ENCODE measurements around the gene MEX3A. TPM values are rescaled to one million over a fixed set of nuclear protein-coding genes. Genes with fewer than 3 reads are reported as not detected.

The MEX3A gene
- total and polyA plus RNA-seq, 10 of the 15 experiments (the other 5 are each of a cell fraction or from before 2014, with no cell fraction given): 0.11 to 5.1 (median 1.7) TPM

DNA sequence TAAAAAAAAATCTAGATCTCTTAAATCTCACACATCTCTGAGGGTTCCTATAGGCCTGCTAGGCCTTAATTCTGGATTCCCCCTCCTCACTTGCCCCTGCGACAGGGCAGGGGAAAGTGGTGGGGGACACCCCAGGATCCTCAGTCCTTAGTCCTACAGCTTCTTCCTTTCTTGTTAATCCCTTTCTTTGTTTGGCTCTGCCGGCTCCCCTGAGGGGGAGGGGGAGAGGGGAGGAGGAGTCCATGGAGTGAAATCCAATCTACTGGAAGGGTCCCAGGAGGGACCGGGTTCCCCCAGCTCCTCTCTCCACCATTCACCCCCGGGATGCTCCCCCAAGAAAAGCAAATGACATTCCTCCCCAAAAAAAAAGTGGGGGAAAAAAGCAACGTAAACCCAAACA, 8.5 kb downstream of the MEX3A start:
- Histone ChIP-seq H3K4me1 (ENCODE audit: control insufficient read depth, insufficient read depth, low read length) (peaks cover 10% of the 10 kb centered on the region), H3K27ac (ENCODE audit: control insufficient read depth, insufficient read depth) (no peak overlapping the region), H3K79me2 (ENCODE audit: control insufficient read depth, insufficient read depth, low read length) (peaks cover 2% of the 10 kb centered on the region; the same call in 1 of the 2 replicates), H3K9ac (ENCODE audit: control insufficient read depth, insufficient read depth, low read length) (no peak overlapping the region), H3K27me3 (replicated peaks in 1 of 2; ENCODE audit: control insufficient read depth in 2 of 2, insufficient read depth in 2 of 2, low read length in 1 of 2) (no peaks in the 10 kb centered on the region), H3K4me3 (no peak overlapping the region), H4K20me1 (ENCODE audit: control insufficient read depth, insufficient read depth) (no peaks in the 10 kb centered on the region), H3K4me2 (ENCODE audit: control insufficient read depth, insufficient read depth) (no peak overlapping the region), H3K36me3 (ENCODE audit: control insufficient read depth in 2 of 2, insufficient read depth in 2 of 2, low read length in 1 of 2) (no peaks in the 10 kb centered on the region), H3K9me3 (replicated peaks; ENCODE audit: control insufficient read depth, insufficient read depth, low read length) (no peaks in the 10 kb centered on the region; the same call in 2 of the 3 replicates), H2AFZ (ENCODE audit: control insufficient read depth, low read depth, low read length) (no peak overlapping the region)
- RAD21 ChIA-PET (ENCODE audit: unreplicated experiment): no interaction called here
- BruUV-seq (replicated peaks): no TSS peak
- intact Hi-C loops (cut with micrococcal nuclease; ENCODE audit: unreplicated experiment) (no loop called here), in situ Hi-C loops (cut with MboI) (no loop called here)
- CTCF ChIA-PET: interaction anchor here (0.5 to 2.4 kb wide), 4 partner anchors 13 to 136 kb away, joined by 3 to 6 read pairs (median 3); no protein-coding TSS in a partner anchor
- no peak for DNase-seq (ENCODE audit: low read depth, low spot score)
- no peak for ATAC-seq
- 74% methylated on average over 5 of the region's 5 CpGs for WGBS (ENCODE audit: insufficient coverage, insufficient replicate concordance, low lambda C conversion rate, missing lambda C conversion rate)
- FAIRE-seq: no peak
- SMC1A ChIA-PET (ENCODE audit: uncharacterized antibody, unreplicated experiment): interaction anchor here (0.6 to 1.5 kb wide), 2 partner anchors 9 to 32 kb away, joined by 3 read pairs; partner anchors contain the start of gene MEX3A
- TF ChIP-seq RUNX3 (IDR thresholded peaks at IDR 0.05; ENCODE audit: low read length): no peak
- TF ChIP-seq, protein P1, sequence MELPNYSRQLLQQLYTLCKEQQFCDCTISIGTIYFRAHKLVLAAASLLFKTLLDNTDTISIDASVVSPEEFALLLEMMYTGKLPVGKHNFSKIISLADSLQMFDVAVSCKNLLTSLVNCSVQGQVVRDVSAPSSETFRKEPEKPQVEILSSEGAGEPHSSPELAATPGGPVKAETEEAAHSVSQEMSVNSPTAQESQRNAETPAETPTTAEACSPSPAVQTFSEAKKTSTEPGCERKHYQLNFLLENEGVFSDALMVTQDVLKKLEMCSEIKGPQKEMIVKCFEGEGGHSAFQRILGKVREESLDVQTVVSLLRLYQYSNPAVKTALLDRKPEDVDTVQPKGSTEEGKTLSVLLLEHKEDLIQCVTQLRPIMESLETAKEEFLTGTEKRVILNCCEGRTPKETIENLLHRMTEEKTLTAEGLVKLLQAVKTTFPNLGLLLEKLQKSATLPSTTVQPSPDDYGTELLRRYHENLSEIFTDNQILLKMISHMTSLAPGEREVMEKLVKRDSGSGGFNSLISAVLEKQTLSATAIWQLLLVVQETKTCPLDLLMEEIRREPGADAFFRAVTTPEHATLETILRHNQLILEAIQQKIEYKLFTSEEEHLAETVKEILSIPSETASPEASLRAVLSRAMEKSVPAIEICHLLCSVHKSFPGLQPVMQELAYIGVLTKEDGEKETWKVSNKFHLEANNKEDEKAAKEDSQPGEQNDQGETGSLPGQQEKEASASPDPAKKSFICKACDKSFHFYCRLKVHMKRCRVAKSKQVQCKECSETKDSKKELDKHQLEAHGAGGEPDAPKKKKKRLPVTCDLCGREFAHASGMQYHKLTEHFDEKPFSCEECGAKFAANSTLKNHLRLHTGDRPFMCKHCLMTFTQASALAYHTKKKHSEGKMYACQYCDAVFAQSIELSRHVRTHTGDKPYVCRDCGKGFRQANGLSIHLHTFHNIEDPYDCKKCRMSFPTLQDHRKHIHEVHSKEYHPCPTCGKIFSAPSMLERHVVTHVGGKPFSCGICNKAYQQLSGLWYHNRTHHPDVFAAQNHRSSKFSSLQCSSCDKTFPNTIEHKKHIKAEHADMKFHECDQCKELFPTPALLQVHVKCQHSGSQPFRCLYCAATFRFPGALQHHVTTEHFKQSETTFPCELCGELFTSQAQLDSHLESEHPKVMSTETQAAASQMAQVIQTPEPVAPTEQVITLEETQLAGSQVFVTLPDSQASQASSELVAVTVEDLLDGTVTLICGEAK (IDR thresholded peaks at IDR 0.05; ENCODE audit: borderline replicate concordance): no peak
- TF ChIP-seq EED (IDR thresholded peaks at IDR 0.05; ENCODE audit: low read depth): no peak
- TF ChIP-seq, protein P2, sequence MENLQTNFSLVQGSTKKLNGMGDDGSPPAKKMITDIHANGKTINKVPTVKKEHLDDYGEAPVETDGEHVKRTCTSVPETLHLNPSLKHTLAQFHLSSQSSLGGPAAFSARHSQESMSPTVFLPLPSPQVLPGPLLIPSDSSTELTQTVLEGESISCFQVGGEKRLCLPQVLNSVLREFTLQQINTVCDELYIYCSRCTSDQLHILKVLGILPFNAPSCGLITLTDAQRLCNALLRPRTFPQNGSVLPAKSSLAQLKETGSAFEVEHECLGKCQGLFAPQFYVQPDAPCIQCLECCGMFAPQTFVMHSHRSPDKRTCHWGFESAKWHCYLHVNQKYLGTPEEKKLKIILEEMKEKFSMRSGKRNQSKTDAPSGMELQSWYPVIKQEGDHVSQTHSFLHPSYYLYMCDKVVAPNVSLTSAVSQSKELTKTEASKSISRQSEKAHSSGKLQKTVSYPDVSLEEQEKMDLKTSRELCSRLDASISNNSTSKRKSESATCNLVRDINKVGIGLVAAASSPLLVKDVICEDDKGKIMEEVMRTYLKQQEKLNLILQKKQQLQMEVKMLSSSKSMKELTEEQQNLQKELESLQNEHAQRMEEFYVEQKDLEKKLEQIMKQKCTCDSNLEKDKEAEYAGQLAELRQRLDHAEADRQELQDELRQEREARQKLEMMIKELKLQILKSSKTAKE (IDR thresholded peaks at IDR 0.05; ENCODE audit: low read depth, poor library complexity, severe bottlenecking): no peak
- TF ChIP-seq WRNIP1 (IDR thresholded peaks at IDR 0.05; ENCODE audit: borderline replicate concordance, low read depth, low read length): no peak
- TF ChIP-seq RAD51 (IDR thresholded peaks at IDR 0.05): no peak
- no peak for TF ChIP-seq HDAC6 (IDR thresholded peaks at IDR 0.05; ENCODE audit: unreplicated experiment)
- TF ChIP-seq, protein P3, sequence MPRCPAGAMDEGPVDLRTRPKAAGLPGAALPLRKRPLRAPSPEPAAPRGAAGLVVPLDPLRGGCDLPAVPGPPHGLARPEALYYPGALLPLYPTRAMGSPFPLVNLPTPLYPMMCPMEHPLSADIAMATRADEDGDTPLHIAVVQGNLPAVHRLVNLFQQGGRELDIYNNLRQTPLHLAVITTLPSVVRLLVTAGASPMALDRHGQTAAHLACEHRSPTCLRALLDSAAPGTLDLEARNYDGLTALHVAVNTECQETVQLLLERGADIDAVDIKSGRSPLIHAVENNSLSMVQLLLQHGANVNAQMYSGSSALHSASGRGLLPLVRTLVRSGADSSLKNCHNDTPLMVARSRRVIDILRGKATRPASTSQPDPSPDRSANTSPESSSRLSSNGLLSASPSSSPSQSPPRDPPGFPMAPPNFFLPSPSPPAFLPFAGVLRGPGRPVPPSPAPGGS (IDR thresholded peaks at IDR 0.05; ENCODE audit: borderline replicate concordance, insufficient read depth, low read depth, low read length, poor library complexity, severe bottlenecking): no peak
- POLR2A ChIA-PET: interaction anchor here (0.5 kb wide), 1 partner anchor 13 kb away, joined by 3 read pairs; no protein-coding TSS in a partner anchor

Measured in GM12878 (cell line).